HG03196 (cell line): ENCODE results near the gene TACSTD2.
"Not testable (repeated sequence)": the region's sequence is repeated elsewhere in the genome, so short reads cannot be mapped to it uniquely, and the experiment has no call there.

Experiments
- ATAC-seq: cut with Tn5 transposase; IDR thresholded peaks from one replicate; pipeline ENCODE4 v1.9.1; 2021; ENCODE audit not compliant: unreplicated experiment

The TACSTD2 gene

GRCh38 chr1:58568271-58568860, 8.7 kb downstream of the TACSTD2 start:
- no peak for ATAC-seq

- ATAC-seq, result no peak
Observed at GRCh38 chr1:58566339-58566738, 10.7 kb downstream of the TACSTD2 start.

GRCh38 chr1:58563715-58564114, 13.3 kb downstream of the TACSTD2 start:
- not testable (repeated sequence) for ATAC-seq

DNA sequence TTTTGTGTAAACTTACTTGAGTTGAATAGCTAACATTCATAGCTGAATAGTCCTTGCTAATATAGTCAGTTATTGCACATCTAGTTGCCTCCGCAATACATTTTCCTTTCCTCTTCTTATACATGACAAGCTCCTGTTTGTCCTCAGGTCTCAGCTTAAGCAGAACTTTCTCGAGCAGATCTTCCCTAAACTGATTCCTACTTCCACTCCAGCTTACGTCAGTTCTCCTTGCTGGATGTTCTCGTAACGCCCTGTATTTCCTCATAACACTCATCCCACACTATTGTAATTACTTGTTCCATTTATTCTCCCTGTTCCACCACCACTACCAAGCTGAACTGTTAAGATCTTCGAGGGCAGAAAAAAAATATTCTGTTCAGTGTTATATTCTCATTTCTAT, 15.4 kb downstream of the TACSTD2 start:
- no peak for ATAC-seq

DNA sequence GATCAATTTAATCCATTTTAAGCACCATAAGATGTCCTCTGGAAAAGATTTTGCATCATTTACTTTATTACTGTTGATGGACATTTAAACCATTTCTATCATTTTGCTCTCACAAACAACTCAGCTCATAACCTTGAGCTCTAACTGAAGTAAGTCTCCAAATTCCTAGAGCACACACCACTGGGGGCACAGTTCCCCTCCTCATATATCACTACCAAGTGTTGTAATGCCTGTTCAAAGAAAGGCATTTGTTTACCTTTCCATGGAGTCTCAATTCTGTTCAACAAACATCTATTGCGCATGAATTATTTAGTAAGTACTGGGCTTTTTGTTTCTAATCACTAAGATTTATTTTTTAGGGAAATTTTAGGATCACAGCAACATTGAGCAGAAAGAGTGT, 21.7 kb downstream of the TACSTD2 start:
- ATAC-seq, result no peak

- no peak for ATAC-seq
Observed at GRCh38 chr1:58551186-58552140, 25.6 kb downstream of the TACSTD2 start.

DNA sequence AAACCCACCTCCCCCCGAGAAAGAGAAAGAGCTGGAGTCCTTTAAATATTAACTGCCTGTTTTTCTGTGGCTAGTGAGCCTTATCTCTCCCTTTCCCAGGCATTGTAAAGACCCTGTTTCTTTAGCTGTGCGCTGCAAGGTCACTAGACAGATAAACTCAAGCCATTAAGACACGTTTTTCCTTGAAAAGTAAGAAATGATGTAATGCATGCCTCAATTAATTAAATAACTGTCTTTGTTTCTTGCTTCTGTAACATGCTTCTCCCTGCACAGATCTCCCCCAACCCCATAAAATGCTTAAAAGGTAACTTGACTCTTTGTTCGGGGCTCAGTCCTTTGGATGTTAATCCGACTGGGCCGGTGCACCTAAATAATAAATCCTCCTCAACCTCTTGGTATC, 27.8 kb downstream of the TACSTD2 start:
- not testable (repeated sequence) for ATAC-seq

DNA sequence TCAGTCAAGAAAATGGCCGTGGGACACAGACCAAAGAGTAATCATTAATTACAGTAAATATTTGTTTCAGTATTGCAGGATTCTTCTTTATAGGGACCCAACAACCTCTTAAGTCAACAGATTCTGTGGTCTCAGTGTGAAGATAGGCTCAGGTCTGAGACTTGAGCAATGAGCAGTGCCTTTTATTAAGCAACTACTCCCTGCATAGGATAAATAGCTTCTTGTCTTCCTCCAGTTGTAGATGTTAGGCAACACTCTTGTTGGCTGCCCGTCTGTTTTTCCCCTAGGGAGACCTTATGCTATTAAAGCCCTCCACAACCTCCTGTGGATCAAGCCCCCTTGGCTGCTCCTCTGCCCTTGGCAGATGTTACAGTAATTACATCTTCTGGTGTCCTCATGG, 28.7 kb downstream of the TACSTD2 start:
- no peak for ATAC-seq

DNA sequence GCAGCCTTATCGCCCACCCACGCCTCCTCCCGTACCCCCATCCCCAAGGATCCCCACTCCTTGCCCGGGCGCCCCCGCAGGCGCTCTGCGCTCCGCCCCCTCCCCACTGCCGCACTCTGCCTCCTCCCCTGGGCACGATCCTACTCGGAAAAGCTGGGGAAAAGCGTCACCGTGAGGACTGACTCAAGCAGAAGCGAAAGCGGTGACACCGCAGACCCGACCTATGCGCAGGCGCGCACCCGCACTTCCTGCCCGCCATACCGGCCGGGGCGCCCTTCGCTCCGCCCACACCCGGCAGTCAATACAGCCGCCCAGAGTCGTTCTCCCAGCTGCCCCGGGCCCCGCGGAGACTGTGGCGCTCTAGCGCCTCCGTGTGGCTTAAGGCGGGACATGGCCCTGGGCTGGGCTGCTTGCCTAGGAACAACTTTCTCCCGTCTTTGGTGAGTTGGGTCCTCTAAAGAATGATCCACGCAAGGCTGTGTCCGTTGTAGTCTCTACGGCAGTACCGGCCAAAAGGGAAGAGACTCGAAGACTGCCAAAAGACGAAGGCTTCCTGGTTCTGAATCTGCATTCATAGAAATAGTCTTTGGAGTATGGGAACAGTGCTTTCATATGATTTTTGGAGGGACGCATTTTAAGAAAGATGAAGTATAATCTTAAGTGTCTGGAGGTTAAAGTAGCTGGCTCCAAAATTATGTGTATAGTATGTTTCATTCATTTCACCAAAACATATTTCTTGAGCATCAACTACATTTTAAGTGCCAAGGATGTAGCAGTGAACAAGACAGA, 30.3 kb downstream of the TACSTD2 start, which contains the start of gene OMA1:
OMA1 (minus strand) TSS at position 207 of the 789 bp plus-strand sequence. CDS start 7,432 bp downstream, outside the sequence.
- ATAC-seq, result peak; percentile 97

GRCh38 chr1:58545591-58546519, 31.2 kb downstream of the TACSTD2 start:
- peak; percentile 63 for ATAC-seq

GRCh38 chr1:58543260-58543659, 33.8 kb downstream of the TACSTD2 start:
- no peak for ATAC-seq

- ATAC-seq, result no peak
Observed at GRCh38 chr1:58539553-58539952, 37.5 kb downstream of the TACSTD2 start.

DNA sequence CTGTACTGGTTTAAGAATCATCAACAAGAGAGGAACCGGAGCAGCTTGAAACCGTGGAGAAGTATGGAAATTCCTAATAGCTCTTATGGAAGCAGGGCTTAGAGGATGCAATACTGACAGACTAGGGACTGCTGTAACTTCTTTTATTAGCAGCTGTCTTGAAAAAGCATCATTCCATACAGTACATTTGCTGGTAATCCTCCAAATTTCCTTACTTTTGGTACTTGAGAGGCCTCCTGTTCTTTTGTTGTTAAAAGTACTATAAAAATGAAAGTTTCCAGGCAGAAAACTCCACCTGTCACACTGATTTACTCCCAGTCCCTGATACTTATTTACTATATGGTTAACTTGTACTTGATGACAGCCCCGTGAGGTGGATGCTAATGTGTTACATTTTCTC, 38.2 kb downstream of the TACSTD2 start:
- ATAC-seq, result no peak

DNA sequence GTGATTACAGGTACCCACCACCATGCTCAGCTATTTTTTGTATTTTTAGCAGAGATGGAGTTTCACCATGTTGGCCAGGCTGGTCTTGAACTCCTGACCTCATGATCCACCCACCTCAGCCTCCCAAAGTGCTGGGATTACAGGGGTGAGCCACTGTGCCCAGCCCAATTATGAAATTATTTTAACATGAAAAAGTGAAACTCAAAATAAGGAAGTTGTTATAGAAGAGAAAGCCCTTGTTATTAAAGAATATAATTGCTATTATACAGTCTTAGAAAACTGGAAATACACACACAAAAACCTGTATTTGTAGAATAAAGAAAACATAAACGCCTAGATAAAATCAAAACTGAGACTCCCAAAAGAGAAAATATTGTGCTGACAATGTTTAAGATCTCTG, 45.2 kb downstream of the TACSTD2 start:
- ATAC-seq, result not testable (repeated sequence)

DNA sequence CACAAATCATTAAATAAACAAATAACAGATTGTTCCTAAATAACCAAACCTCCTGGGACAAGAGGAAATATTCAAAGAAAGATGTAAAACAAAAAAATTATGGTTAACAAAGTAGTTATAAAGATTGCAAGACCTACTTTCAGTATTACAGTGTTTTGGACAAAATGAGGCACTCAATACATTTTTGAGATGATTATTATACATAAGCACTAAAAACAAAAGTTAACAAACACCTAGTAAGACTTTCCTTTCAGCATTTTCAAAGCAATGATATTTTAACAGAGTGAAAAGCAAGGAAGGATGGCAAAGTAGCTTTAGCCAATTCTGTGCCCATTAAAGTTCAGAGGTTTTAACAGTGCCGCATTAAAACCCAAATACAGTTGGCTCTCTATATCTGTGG, 47.8 kb downstream of the TACSTD2 start:
- no peak for ATAC-seq

DNA sequence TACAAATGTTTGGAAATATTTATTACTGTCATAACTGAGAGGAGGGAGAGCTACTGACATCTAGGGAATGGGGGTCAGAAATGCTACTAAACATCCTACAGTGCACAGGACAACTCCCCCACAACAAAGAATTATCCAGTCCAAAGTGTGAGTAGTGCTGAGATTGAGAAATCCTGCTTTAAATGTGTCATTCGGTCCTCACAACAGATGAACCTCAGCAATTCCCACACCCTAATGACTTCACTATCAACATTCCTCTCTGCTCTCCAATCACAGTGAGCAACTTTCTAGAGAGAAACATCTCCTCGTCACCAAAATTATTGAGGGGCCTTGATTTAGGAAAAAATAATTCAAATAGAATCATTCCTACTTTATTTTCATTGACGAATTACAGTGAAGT, 48.5 kb downstream of the TACSTD2 start:
- no peak for ATAC-seq
